Thoracic aorta (tissue), 2 donors: ENCODE results near the gene PLK1. TPM values are rescaled to one million over a fixed set of nuclear protein-coding genes. Genes with fewer than 3 reads are reported as not detected.

Experiments
- ATAC-seq: fragments of 150-250 bp; one replicate; pipeline ENCODE4 v1.8.0; 2017; ENCODE audit warnings: low read depth; ENCODE audit not compliant: insufficient number of reproducible peaks, low FRiP score
- DNase-seq: peaks from one replicate; pipeline ENCODE4 v3.0.0-alpha.2; 2020; ENCODE audit warnings: low spot score
- H3K27ac ChIP-seq, 2 donors: fragments of 200-600 bp; sonication (generic); 1 replicate in 1 of 2; 2 replicates in 1 of 2; pipeline ENCODE4 v1.5.1; 2016; ENCODE audit warnings: mild to moderate bottlenecking in 2 of 2, moderate library complexity in 2 of 2
- H3K27me3 ChIP-seq: fragments of 200-600 bp; sonication (generic); replicated peaks from 2 replicates; pipeline ENCODE4 v1.6.0; 2016; ENCODE audit warnings: mild to moderate bottlenecking; ENCODE audit not compliant: insufficient read depth
- H3K36me3 ChIP-seq: fragments of 200-600 bp; sonication (generic); one replicate; pipeline ENCODE4 v1.5.1; 2016
- H3K4me1 ChIP-seq, 2 donors: fragments of 200-600 bp; sonication (generic); 1 replicate in 1 of 2; 2 replicates in 1 of 2; pipeline versions ENCODE4 v1.5.1 to v1.6.0; 2016; ENCODE audit warnings: low read depth in 2 of 2, mild to moderate bottlenecking in 1 of 2; ENCODE audit not compliant: control insufficient read depth in 1 of 2
- H3K4me3 ChIP-seq: fragments of 200-600 bp; sonication (generic); 2 replicates; pipeline ENCODE4 v1.5.1; 2016; ENCODE audit warnings: mild to moderate bottlenecking
- H3K9me3 ChIP-seq: fragments of 200-600 bp; sonication (generic); 2 replicates; pipeline ENCODE4 v1.5.1; 2016
- CTCF ChIP-seq: fragments of 200-600 bp; sonication (generic); IDR thresholded peaks from one replicate; pipeline ENCODE4 v1.5.1; 2019; ENCODE audit warnings: antibody characterized with exemption
- total RNA-seq, 2 donors: library from RNA; depleted of rRNA; stranded (reverse); fragments of >200 nt; gene quantifications; one replicate each; pipeline versions ENCODE4 v1.1.0 to v1.2.3, GENCODE V29; 2016

The PLK1 gene
- total RNA-seq, 2 donors from 2014 or later, result 1.2 to 7.2 TPM

GRCh38 chr16:23690771-23691482, 12.2 kb downstream of the PLK1 start:
- no peaks in the 10 kb centered on the region for H3K9me3 ChIP-seq
- peaks cover 30% of the 10 kb centered on the region for H3K36me3 ChIP-seq
- DNase-seq (no peak), ATAC-seq (no peak)
- peaks cover 3 to 8% of the 10 kb centered on the region in 2 donors for H3K4me1 ChIP-seq
- no peak for TF ChIP-seq CTCF
- H3K27me3 ChIP-seq, result no peaks in the 10 kb centered on the region
- H3K4me3 ChIP-seq, result no peak overlapping the region
- no peak overlapping the region for H3K27ac ChIP-seq

GRCh38 chr16:23691483-23692189, 12.9 kb downstream of the PLK1 start:
- peaks cover 30% of the 10 kb centered on the region for H3K36me3 ChIP-seq
- no peaks in the 10 kb centered on the region for H3K27me3 ChIP-seq
- no peak for DNase-seq
- H3K9me3 ChIP-seq, result no peaks in the 10 kb centered on the region
- no peak for ATAC-seq
- no peak overlapping the region for H3K27ac ChIP-seq
- H3K4me1 ChIP-seq, result peaks cover 3 to 8% of the 10 kb centered on the region in 2 donors
- H3K4me3 ChIP-seq, result no peak overlapping the region
- TF ChIP-seq CTCF, result no peak

GRCh38 chr16:23692190-23692837, 13.6 kb downstream of the PLK1 start:
- DNase-seq, result no peak

GRCh38 chr16:23694265-23694643, 15.6 kb downstream of the PLK1 start:
- no peak for TF ChIP-seq CTCF
- ATAC-seq (no peak), DNase-seq (no peak)
- peak overlapping the region; percentile 60 for H3K4me3 ChIP-seq
- H3K36me3 ChIP-seq, result peaks cover 16% of the 10 kb centered on the region
- no peaks in the 10 kb centered on the region for H3K27me3 ChIP-seq
- peaks cover 3 to 8% of the 10 kb centered on the region in 2 donors for H3K4me1 ChIP-seq
- H3K9me3 ChIP-seq, result no peaks in the 10 kb centered on the region
- no peak overlapping the region for H3K27ac ChIP-seq

More at GRCh38 chr16:23692190-23692837, 13.6 kb downstream of the PLK1 start:
- peaks cover 30% of the 10 kb centered on the region for H3K36me3 ChIP-seq
- TF ChIP-seq CTCF, result no peak
- ATAC-seq, result no peak
- no peaks in the 10 kb centered on the region for H3K9me3 ChIP-seq
- H3K27ac ChIP-seq, result no peak overlapping the region
- no peak overlapping the region for H3K4me3 ChIP-seq
- no peaks in the 10 kb centered on the region for H3K27me3 ChIP-seq
- H3K4me1 ChIP-seq, result peaks cover 3 to 8% of the 10 kb centered on the region in 2 donors
